H1 (cell line): ENCODE measurements around the gene OPN1SW. TPM values are rescaled to one million over a fixed set of nuclear protein-coding genes. Genes with fewer than 3 reads are reported as not detected.

Source experiments
- CTCF ChIA-PET: fragments of 300-600 bp; sonication (Branson Sonifier 250); formaldehyde crosslinking; loops from one replicate; lab custom pipeline; 2021; ENCODE audit not compliant: partially characterized antibody; lab: Charles Lee
- POLR2A ChIA-PET: fragments of 300-600 bp; sonication (Branson Sonifier 250); formaldehyde crosslinking; loops from one replicate; lab custom pipeline; 2021; ENCODE audit warnings: inconsistent platforms; ENCODE audit not compliant: partially characterized antibody; lab: Charles Lee
- DNase-seq, 2 experiments: peaks; one replicate each; pipeline versions ENCODE4 v3.0.0 to v3.0.0-alpha.2; 2010 to 2022; ENCODE audit warnings: low spot score in 2 of 2, low read depth in 1 of 2, mixed read lengths in 1 of 2
- FAIRE-seq: peaks from 2 replicates; lab custom pipeline; 2011; peaks lifted over from hg19 to GRCh38; lab: Jason Lieb, UNC
- H2AFZ ChIP-seq: 2 replicates; pipeline ENCODE4 v1.8.1; 2012; ENCODE audit warnings: low read length, inconsistent platforms
- H2AK5ac ChIP-seq: 2 replicates; pipeline ENCODE4 v1.6.1; 2013; ENCODE audit warnings: low read depth, low read length
- H2BK120ac ChIP-seq: replicated peaks from 2 replicates; pipeline ENCODE3; 2013; ENCODE audit warnings: low read depth, low read length, inconsistent platforms
- H2BK12ac ChIP-seq: 2 replicates; pipeline ENCODE4 v1.6.1; 2013; ENCODE audit warnings: low read depth, low read length
- H2BK15ac ChIP-seq: 2 replicates; pipeline ENCODE4 v1.6.1; 2013; ENCODE audit warnings: low read length
- H2BK20ac ChIP-seq: 2 replicates; pipeline ENCODE4 v1.6.1; 2013; ENCODE audit warnings: low read length
- H2BK5ac ChIP-seq: 2 replicates; pipeline ENCODE4 v1.6.1; 2013; ENCODE audit warnings: low read depth, low read length
- H3K14ac ChIP-seq: 2 replicates; pipeline ENCODE4 v1.6.1; 2013; ENCODE audit warnings: inconsistent platforms; ENCODE audit not compliant: insufficient read length
- H3K18ac ChIP-seq: 2 replicates; pipeline ENCODE4 v1.6.1; 2013; ENCODE audit warnings: low read length; ENCODE audit errors: extremely low read depth
- H3K23ac ChIP-seq: 2 replicates; pipeline ENCODE4 v1.6.1; 2013; ENCODE audit warnings: inconsistent platforms; ENCODE audit not compliant: insufficient read length
- H3K23me2 ChIP-seq: 2 replicates; pipeline ENCODE4 v1.6.1; 2013; ENCODE audit warnings: low read depth, low read length
- H3K27ac ChIP-seq: 2 replicates; pipeline ENCODE4 v1.6.1; 2011; ENCODE audit warnings: low read depth, low read length, inconsistent platforms
- H3K27me3 ChIP-seq, 4 experiments: replicated peaks in 1 of 4; 1 replicate in 1 of 4; 2 replicates in 3 of 4; pipeline versions ENCODE4 v1.6.1 to v1.8.1; 2011 to 2013; ENCODE audit warnings: low read length in 3 of 4, mild to moderate bottlenecking in 3 of 4, inconsistent platforms in 2 of 4, mixed read lengths in 2 of 4, moderate library complexity in 1 of 4; ENCODE audit not compliant: control insufficient read depth in 3 of 4, insufficient read depth in 3 of 4; ENCODE audit errors: extremely low read depth in 1 of 4
- H3K36me3 ChIP-seq, 4 experiments: 2 replicates each; pipeline versions ENCODE4 v1.6.1 to v1.8.1; 2011 to 2013; ENCODE audit warnings: mild to moderate bottlenecking in 4 of 4, low read length in 3 of 4, moderate library complexity in 2 of 4, control low read depth in 1 of 4, inconsistent platforms in 1 of 4; ENCODE audit not compliant: insufficient read depth in 4 of 4, control insufficient read depth in 2 of 4
- H3K4ac ChIP-seq: replicated peaks from 2 replicates; pipeline ENCODE3; 2013; ENCODE audit warnings: low read length, low read depth, mixed read lengths, inconsistent platforms; ENCODE audit not compliant: insufficient read length
- H3K4me1 ChIP-seq, 4 experiments: replicated peaks in 1 of 4; 1 replicate in 1 of 4; 2 replicates in 3 of 4; pipeline versions ENCODE4 v1.6.1 to v1.8.1; 2011 to 2013; ENCODE audit warnings: low read length in 3 of 4, inconsistent platforms in 2 of 4, mixed read lengths in 1 of 4; ENCODE audit not compliant: insufficient read depth in 4 of 4, control insufficient read depth in 3 of 4
- H3K4me2 ChIP-seq, 2 experiments: 2 replicates each; pipeline versions ENCODE4 v1.6.1 to v1.8.1; 2011 to 2013; ENCODE audit warnings: low read depth in 2 of 2, low read length in 2 of 2, control low read depth in 1 of 2, inconsistent platforms in 1 of 2, mild to moderate bottlenecking in 1 of 2; ENCODE audit not compliant: insufficient read depth in 1 of 2
- H3K4me3 ChIP-seq, 4 experiments: fragments of 200-600, 300-600 bp in 1 of 4; sonication (generic), shearing (Covaris generic), sonication (Bioruptor Twin) in 1 of 4; 2 replicates each; pipeline versions ENCODE4 v1.5.1 to v1.8.1; 2011 to 2016; ENCODE audit warnings: low read length in 4 of 4, low read depth in 3 of 4, control low read depth in 2 of 4, inconsistent platforms in 2 of 4, mild to moderate bottlenecking in 2 of 4, mixed read lengths in 1 of 4, moderate library complexity in 1 of 4; ENCODE audit not compliant: insufficient read depth in 2 of 4; ENCODE audit errors: extremely low read depth in 1 of 4
- H3K56ac ChIP-seq: replicated peaks from 2 replicates; pipeline ENCODE3; 2013; ENCODE audit warnings: low read depth, mild to moderate bottlenecking, mixed read lengths, low read length, inconsistent platforms; ENCODE audit not compliant: insufficient read length
- H3K79me1 ChIP-seq: 2 replicates; pipeline ENCODE4 v1.6.1; 2013; ENCODE audit warnings: low read depth, low read length, control low read depth
- H3K79me2 ChIP-seq, 2 experiments: 2 replicates each; pipeline versions ENCODE4 v1.6.1 to v1.8.1; 2012 to 2013; ENCODE audit warnings: low read length in 2 of 2, mild to moderate bottlenecking in 2 of 2, inconsistent platforms in 1 of 2; ENCODE audit not compliant: insufficient read depth in 2 of 2, control insufficient read depth in 1 of 2
- H3K9ac ChIP-seq, 4 experiments: replicated peaks in 1 of 4; 1 replicate in 1 of 4; 2 replicates in 3 of 4; pipeline versions ENCODE4 v1.6.1 to v1.8.1; 2011 to 2013; ENCODE audit warnings: low read depth in 3 of 4, low read length in 3 of 4, control low read depth in 2 of 4, mild to moderate bottlenecking in 2 of 4, moderate library complexity in 2 of 4, inconsistent platforms in 1 of 4; ENCODE audit errors: extremely low read depth in 1 of 4
- H3K9me3 ChIP-seq, 2 experiments: 2 replicates each; pipeline versions ENCODE4 v1.6.1 to v1.8.1; 2012 to 2013; ENCODE audit warnings: mild to moderate bottlenecking in 2 of 2, moderate library complexity in 2 of 2, control low read depth in 1 of 2, inconsistent platforms in 1 of 2, low read depth in 1 of 2, low read length in 1 of 2, mixed read lengths in 1 of 2; ENCODE audit not compliant: insufficient read depth in 2 of 2
- H4K20me1 ChIP-seq, 2 experiments: replicated peaks in 1 of 2; 2 replicates each; pipeline versions ENCODE3 to v1.8.1; 2011 to 2013; ENCODE audit warnings: inconsistent platforms in 2 of 2, low read length in 2 of 2, mild to moderate bottlenecking in 1 of 2; ENCODE audit not compliant: insufficient read depth in 2 of 2, control insufficient read depth in 1 of 2
- H4K5ac ChIP-seq: 2 replicates; pipeline ENCODE4 v1.6.1; 2013; ENCODE audit warnings: low read length, low read depth, mixed read lengths, inconsistent platforms; ENCODE audit not compliant: insufficient read length
- H4K8ac ChIP-seq: 2 replicates; pipeline ENCODE4 v1.8.0; 2013; ENCODE audit warnings: mild to moderate bottlenecking, moderate library complexity, low read length, inconsistent platforms; ENCODE audit not compliant: insufficient read depth; ENCODE audit errors: extremely low read depth
- H4K91ac ChIP-seq: replicated peaks from 2 replicates; pipeline ENCODE3; 2013; ENCODE audit warnings: low read length, mixed read lengths, inconsistent platforms; ENCODE audit not compliant: insufficient read length
- ASH2L ChIP-seq: fragments of 200-600, 300-600 bp; sonication (generic); IDR thresholded peaks from one replicate; pipeline ENCODE4 v1.7.1; 2017; ENCODE audit warnings: low read length
- CHD1 ChIP-seq: IDR thresholded peaks from 2 replicates; pipeline ENCODE4 v1.6.1; 2012; ENCODE audit warnings: low read depth, low read length, improper control_type of control experiment
- GTF2F1 ChIP-seq: IDR thresholded peaks from 2 replicates; pipeline ENCODE4 v1.6.1; 2012; ENCODE audit warnings: low read depth, low read length, improper control_type of control experiment, borderline replicate concordance
- USF2 ChIP-seq: IDR thresholded peaks from 2 replicates; pipeline ENCODE4 v1.6.1; 2011; ENCODE audit warnings: low read length, improper control_type of control experiment
- WGBS, 2 experiments: shearing (Covaris generic) in 1 of 2; methylation state at CpG; one replicate each; pipeline versions ENCODE4 v1.1.6 to v1.1.7; 2013 to 2015; ENCODE audit warnings: low lambda C conversion rate in 2 of 2, mixed read lengths in 2 of 2, inconsistent platforms in 1 of 2, low coverage in 1 of 2, missing lambda C conversion rate in 1 of 2; ENCODE audit not compliant: insufficient replicate concordance in 2 of 2, insufficient coverage in 1 of 2, insufficient read length in 1 of 2; ENCODE audit errors: extremely low coverage in 1 of 2, missing lambda C conversion rate in 1 of 2; 5-methylcytosine and 5-hydroxymethylcytosine counted together
- polyA plus RNA-seq, 7 experiments: library from polyadenylated mRNA; depleted of rRNA in 3 of 7; stranded (reverse) in 5 of 7; unstranded in 2 of 7; fragments of >200 nt in 5 of 7; fragments of 200-250 nt in 2 of 7; gene quantifications; 1 replicate in 5 of 7; 2 replicates in 1 of 7; 4 replicates in 1 of 7; pipeline versions ENCODE4 v1.2.1 to v1.2.3, GENCODE V29; 2011 to 2013; ENCODE audit warnings: missing spikeins in 2 of 7, mixed read lengths in 2 of 7
- total RNA-seq: library from RNA; stranded (reverse); fragmentation: NEBNext Ultra II Directional; extraction: Animal tissue kit (Norgen Biotek cat#: 25700); gene quantifications from 2 replicates; pipeline ENCODE4 v1.2.1, GENCODE V29; 2021

Gene OPN1SW
- total and polyA plus RNA-seq, 2 of the 8 experiments (the other 6 are each of a cell fraction or from before 2014, with no cell fraction given), result not detected

GRCh38 chr7:128743112-128743772 is 32.4 kb downstream of the OPN1SW start:
- H3K4me2 ChIP-seq, result no peak overlapping the region
- POLR2A ChIA-PET, result interaction anchor here (0.8 kb wide), 1 partner anchor 11 kb away, joined by 3 read pairs; no protein-coding TSS in a partner anchor
- WGBS, 2 experiments, result 95% methylated on average over 7 of the region's 7 CpGs; no CpG with 5 or more reads in 1 of the 2 experiments
- TF ChIP-seq CHD1, result no peak
- TF ChIP-seq USF2, result no peak
- TF ChIP-seq ASH2L, result no peak
- no peak for TF ChIP-seq GTF2F1

More at GRCh38 chr7:128743112-128743772, 32.4 kb downstream of the OPN1SW start:
- FAIRE-seq, result no peak
- no peak overlapping the region for H2BK15ac ChIP-seq
- no peaks in the 10 kb centered on the region for H3K9me3 ChIP-seq
- peaks cover 0 to 5% (median 2%) of the 10 kb centered on the region in 4 experiments; a peak in 3 of 7 replicates for H3K4me1 ChIP-seq
- CTCF ChIA-PET, result interaction anchor here (0.5 to 1.3 kb wide), 3 partner anchors 117 to 326 kb away, joined by 3 read pairs; no protein-coding TSS in a partner anchor
- H2BK20ac ChIP-seq, result no peak overlapping the region
- no peak overlapping the region for H2BK120ac ChIP-seq
- no peak overlapping the region for H3K23ac ChIP-seq
- H4K20me1 ChIP-seq, result peaks cover 23 to 34% of the 10 kb centered on the region in 2 experiments
- no peak overlapping the region for H3K14ac ChIP-seq
- no peak for DNase-seq
- no peak overlapping the region for H3K4me3 ChIP-seq
- H3K23me2 ChIP-seq, result peaks cover 7% of the 10 kb centered on the region
- H3K79me1 ChIP-seq, result no peaks in the 10 kb centered on the region; the same call in 1 of the 2 replicates
- H2BK5ac ChIP-seq, result no peak overlapping the region
- H3K79me2 ChIP-seq, result peaks cover 55 to 90% of the 10 kb centered on the region in 2 experiments
- H2AK5ac ChIP-seq, result no peak overlapping the region
- H3K36me3 ChIP-seq, result peaks cover 0 to 7% (median 4%) of the 10 kb centered on the region in 4 experiments; a peak in 5 of 8 replicates
- no peak overlapping the region for H3K9ac ChIP-seq
- no peak overlapping the region for H3K18ac ChIP-seq
- H4K8ac ChIP-seq, result no peak overlapping the region
- H4K91ac ChIP-seq, result no peak overlapping the region
- H2BK12ac ChIP-seq, result no peak overlapping the region
- no peak overlapping the region for H3K56ac ChIP-seq
- H3K4ac ChIP-seq, result no peak overlapping the region
- H4K5ac ChIP-seq, result no peak overlapping the region
- no peak overlapping the region for H3K27ac ChIP-seq
- no peaks in the 10 kb centered on the region for H3K27me3 ChIP-seq
- no peak overlapping the region for H2AFZ ChIP-seq
